BE2C (cell line): ENCODE results near the gene RPE65.

Experiments used
- DNase-seq: peaks from one replicate; pipeline ENCODE4 v3.0.0-alpha.2; 2020
- H3K27me3 ChIP-seq: fragments of 250-450 bp; sonication (Bioruptor Pico); 2 replicates; pipeline ENCODE4 v1.5.1; 2020; ENCODE audit warnings: mild to moderate bottlenecking
- H3K36me3 ChIP-seq: fragments of 250-450 bp; sonication (Bioruptor Pico); 2 replicates; pipeline ENCODE4 v1.5.1; 2020; ENCODE audit warnings: mild to moderate bottlenecking
- H3K4me1 ChIP-seq: fragments of 250-450 bp; sonication (Bioruptor Pico); 2 replicates; pipeline ENCODE4 v1.5.1; 2020
- H3K4me3 ChIP-seq: 2 replicates; pipeline ENCODE4 v1.5.1; 2011; ENCODE audit warnings: low read depth, low read length
- H3K9me3 ChIP-seq: fragments of 250-450 bp; sonication (Bioruptor Pico); 2 replicates; pipeline ENCODE4 v1.5.1; 2020
- CTCF ChIP-seq: IDR thresholded peaks from 2 replicates; pipeline ENCODE4 v1.5.1; 2012; ENCODE audit warnings: mild to moderate bottlenecking, low read depth, low read length

The RPE65 gene

GRCh38 chr1:68473060-68473459 lies 23.3 kb upstream of the RPE65 start:
- Histone ChIP-seq H3K4me1 (no peaks in the 10 kb centered on the region), H3K27me3 (no peaks in the 10 kb centered on the region), H3K36me3 (no peaks in the 10 kb centered on the region), H3K4me3 (no peak overlapping the region), H3K9me3 (no peaks in the 10 kb centered on the region)
- no peak for TF ChIP-seq CTCF
- DNase-seq, result no peak

GRCh38 chr1:68470388-68470970 lies 20.7 kb upstream of the RPE65 start:
- H3K36me3 ChIP-seq, result no peaks in the 10 kb centered on the region
- no peaks in the 10 kb centered on the region for H3K9me3 ChIP-seq
- no peak for DNase-seq
- no peak overlapping the region for H3K4me3 ChIP-seq
- TF ChIP-seq CTCF, result peak; percentile 52
- no peaks in the 10 kb centered on the region for H3K27me3 ChIP-seq
- no peaks in the 10 kb centered on the region for H3K4me1 ChIP-seq

GRCh38 chr1:68464891-68465290 lies 15.1 kb upstream of the RPE65 start:
- H3K36me3 ChIP-seq, result no peaks in the 10 kb centered on the region
- TF ChIP-seq CTCF, result no peak
- H3K27me3 ChIP-seq, result no peaks in the 10 kb centered on the region
- no peak overlapping the region for H3K4me3 ChIP-seq
- no peak for DNase-seq
- H3K9me3 ChIP-seq, result no peaks in the 10 kb centered on the region
- no peaks in the 10 kb centered on the region for H3K4me1 ChIP-seq

GRCh38 chr1:68460935-68461334 lies 11.2 kb upstream of the RPE65 start:
- H3K27me3 ChIP-seq, result no peaks in the 10 kb centered on the region
- TF ChIP-seq CTCF, result no peak
- DNase-seq, result no peak
- H3K4me1 ChIP-seq, result no peaks in the 10 kb centered on the region
- no peak overlapping the region for H3K4me3 ChIP-seq
- no peaks in the 10 kb centered on the region for H3K36me3 ChIP-seq
- no peaks in the 10 kb centered on the region for H3K9me3 ChIP-seq

GRCh38 chr1:68459796-68460195 lies 10.0 kb upstream of the RPE65 start:
- Histone ChIP-seq H3K4me3 (no peak overlapping the region), H3K36me3 (no peaks in the 10 kb centered on the region), H3K27me3 (no peaks in the 10 kb centered on the region), H3K9me3 (no peaks in the 10 kb centered on the region), H3K4me1 (no peaks in the 10 kb centered on the region)
- DNase-seq, result no peak
- no peak for TF ChIP-seq CTCF

GRCh38 chr1:68459091-68459490 lies 9.3 kb upstream of the RPE65 start:
- Histone ChIP-seq H3K27me3 (no peaks in the 10 kb centered on the region), H3K36me3 (no peaks in the 10 kb centered on the region), H3K4me3 (no peak overlapping the region), H3K9me3 (no peaks in the 10 kb centered on the region), H3K4me1 (no peaks in the 10 kb centered on the region)
- TF ChIP-seq CTCF, result no peak
- no peak for DNase-seq
